Activated CD4-positive, alpha-beta T cell treated with anti-CD3 and anti-CD28 coated beads for 36 hours (primary cell): Measurements from ENCODE around the gene PKLR. TPM values are rescaled to one million over a fixed set of nuclear protein-coding genes. Genes with fewer than 3 reads are reported as not detected.

ENCODE experiments used
- ATAC-seq: fragments of 200-7000 bp; cut with Tn5 transposase; one replicate; pipeline ENCODE4 v1.10.0; 2021; ENCODE audit warnings: mild to moderate bottlenecking, moderate library complexity
- CTCF ChIA-PET: fragments of 350-600 bp; sonication (Branson Sonifier 250); formaldehyde crosslinking; loops from one replicate; lab custom pipeline; 2021; ENCODE audit warnings: antibody characterized with exemption; lab: Charles Lee
- POLR2A ChIA-PET: fragments of 350-600 bp; sonication (Branson Sonifier 250); formaldehyde crosslinking; loops from one replicate; lab custom pipeline; 2021; ENCODE audit warnings: antibody characterized with exemption, inconsistent platforms; lab: Charles Lee
- DNase-seq: peaks from one replicate; pipeline ENCODE4 v3.0.0-alpha.2; 2020
- H3K27ac Mint-ChIP-seq: one replicate; pipeline ENCODE4 v1.8.0; 2021; ENCODE audit warnings: mixed read lengths
- H3K27me3 Mint-ChIP-seq: one replicate; pipeline ENCODE4 v1.8.0; 2021; ENCODE audit warnings: mixed read lengths
- H3K36me3 Mint-ChIP-seq: one replicate; pipeline ENCODE4 v1.8.0; 2021; ENCODE audit warnings: low read depth, mixed read lengths
- H3K4me1 Mint-ChIP-seq: one replicate; pipeline ENCODE4 v1.8.0; 2021; ENCODE audit warnings: mixed read lengths
- H3K4me3 Mint-ChIP-seq: one replicate; pipeline ENCODE4 v1.8.0; 2021; ENCODE audit warnings: mild to moderate bottlenecking, moderate library complexity, mixed read lengths
- H3K9me3 Mint-ChIP-seq: one replicate; pipeline ENCODE4 v1.8.0; 2021; ENCODE audit warnings: low read depth, mixed read lengths
- intact Hi-C, 2 experiments: fragments of 100-400 bp; cut with DNase I in 1 of 2; cut with micrococcal nuclease in 1 of 2; formaldehyde crosslinking; loops; one replicate each; pipeline versions ENCODE4 v1.14.2 to v1.15.1; 2022 to 2024; cut with DNase I, micrococcal nuclease
- total RNA-seq, 2 experiments: library from RNA; stranded (reverse); gene quantifications; one replicate each; pipeline ENCODE4 v1.2.3, GENCODE V29; 2021

PKLR gene
- total RNA-seq, 2 experiments from 2014 or later: not detected

GRCh38 chr1:155256058-155256852 is 45.0 kb downstream of the PKLR start:
- no peaks in the 10 kb centered on the region for H3K9me3 Mint-ChIP-seq
- DNase-seq (no peak), ATAC-seq (no peak)
- H3K27me3 Mint-ChIP-seq: no peaks in the 10 kb centered on the region
- H3K4me1 Mint-ChIP-seq: peaks cover 34% of the 10 kb centered on the region
- peak overlapping the region; percentile 76 for H3K27ac Mint-ChIP-seq
- intact Hi-C loops: no loop called here
- CTCF ChIA-PET: interaction anchor here (0.7 to 1.1 kb wide), 2 partner anchors 31 to 331 kb away, joined by 3 read pairs; no protein-coding TSS in a partner anchor
- H3K4me3 Mint-ChIP-seq: peak overlapping the region; percentile 73
- POLR2A ChIA-PET: interaction anchor here (1.3 kb wide), 2 partner anchors 16 to 17 kb away, joined by 3 read pairs; partner anchors contain the start of gene CLK2
- H3K36me3 Mint-ChIP-seq: peaks cover 33% of the 10 kb centered on the region

GRCh38 chr1:155255243-155256007 is 45.8 kb downstream of the PKLR start, which contains the start of gene ENTREP3:
Gene ENTREP3 (minus strand): TSS chr1:155255483. CDS start chr1:155254877, 606 bp downstream.
- H3K36me3 Mint-ChIP-seq: peaks cover 30% of the 10 kb centered on the region
- H3K9me3 Mint-ChIP-seq: no peaks in the 10 kb centered on the region
- DNase-seq: peak; percentile 90
- intact Hi-C loops: loop anchor here in 1 of 2 experiments (1.0 kb wide), 4 partner anchors 18 to 69 kb away; partner anchors contain the start of genes CLK2, FDPS and HCN3
- peak within 1 kb of the TSS; percentile 76 for H3K27ac Mint-ChIP-seq
- ChIA-PET POLR2A (interaction anchor here (0.6 to 1.3 kb wide), 4 partner anchors 15 to 100 kb away, joined by 3 read pairs; partner anchors contain the start of gene CLK2), CTCF (interaction anchor here (0.9 to 1.1 kb wide), 3 partner anchors 30 to 210 kb away, joined by 3 to 4 read pairs (median 3); no protein-coding TSS in a partner anchor)
- H3K4me3 Mint-ChIP-seq: peak within 1 kb of the TSS; percentile 73
- no peaks in the 10 kb centered on the region for H3K27me3 Mint-ChIP-seq
- H3K4me1 Mint-ChIP-seq: peaks cover 31% of the 10 kb centered on the region
- peak; percentile 82 for ATAC-seq

- CTCF ChIA-PET: interaction anchor here (0.9 to 1.1 kb wide), 3 partner anchors 29 to 210 kb away, joined by 3 to 4 read pairs (median 3); no protein-coding TSS in a partner anchor
- Mint-ChIP-seq H3K27ac (peak overlapping the region; percentile 64), H3K36me3 (peaks cover 24% of the 10 kb centered on the region), H3K4me1 (peaks cover 26% of the 10 kb centered on the region), H3K4me3 (peak overlapping the region; percentile 73), H3K9me3 (no peaks in the 10 kb centered on the region), H3K27me3 (no peaks in the 10 kb centered on the region)
- POLR2A ChIA-PET: interaction anchor here (0.6 to 1.3 kb wide), 2 partner anchors 15 to 100 kb away, joined by 3 read pairs; no protein-coding TSS in a partner anchor
- intact Hi-C loops: loop anchor here in 1 of 2 experiments (1.0 kb wide), 4 partner anchors 19 to 70 kb away; partner anchors contain the start of genes CLK2, FDPS and HCN3
- ATAC-seq (no peak), DNase-seq (no peak)
Observed at GRCh38 chr1:155254714-155255242, 46.5 kb downstream of the PKLR start.

GRCh38 chr1:155254228-155254713 is 47.0 kb downstream of the PKLR start:
- ATAC-seq (no peak), DNase-seq (no peak)
- ChIA-PET POLR2A (no interaction called here), CTCF (no interaction called here)
- Mint-ChIP-seq H3K27ac (peak overlapping the region; percentile 64), H3K4me1 (peaks cover 26% of the 10 kb centered on the region), H3K9me3 (no peaks in the 10 kb centered on the region), H3K27me3 (no peaks in the 10 kb centered on the region), H3K4me3 (peak overlapping the region; percentile 73), H3K36me3 (peaks cover 22% of the 10 kb centered on the region)
- intact Hi-C loops: no loop called here

DNA sequence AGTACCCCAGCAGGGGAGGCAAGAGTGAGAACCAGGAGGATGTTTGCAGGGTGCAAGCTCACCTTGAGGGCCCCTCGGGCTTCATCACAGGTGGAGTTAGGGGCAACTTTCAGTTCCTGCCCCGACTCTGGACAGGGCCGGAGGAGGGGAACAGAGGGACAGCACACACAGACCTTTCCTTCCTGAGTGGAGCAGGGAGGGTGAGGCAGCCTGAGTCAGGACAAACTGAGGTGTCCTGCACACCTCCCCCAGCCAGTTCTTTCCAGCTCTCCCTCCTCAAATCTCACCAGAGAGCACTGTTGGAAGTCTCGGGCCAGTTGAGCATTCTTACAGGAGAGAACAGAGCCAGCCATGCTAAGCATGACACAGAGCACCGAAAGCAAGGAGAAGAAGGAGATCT is 47.4 kb downstream of the PKLR start:
- Mint-ChIP-seq H3K4me1 (peaks cover 26% of the 10 kb centered on the region), H3K36me3 (peaks cover 22% of the 10 kb centered on the region), H3K4me3 (peak overlapping the region; percentile 73), H3K27me3 (no peaks in the 10 kb centered on the region), H3K27ac (no peak overlapping the region), H3K9me3 (no peaks in the 10 kb centered on the region)
- ChIA-PET CTCF (interaction anchor here (1.6 kb wide), 1 partner anchor 64 kb away, joined by 3 read pairs; no protein-coding TSS in a partner anchor), POLR2A (no interaction called here)
- intact Hi-C loops: no loop called here
- DNase-seq (no peak), ATAC-seq (no peak)

DNA sequence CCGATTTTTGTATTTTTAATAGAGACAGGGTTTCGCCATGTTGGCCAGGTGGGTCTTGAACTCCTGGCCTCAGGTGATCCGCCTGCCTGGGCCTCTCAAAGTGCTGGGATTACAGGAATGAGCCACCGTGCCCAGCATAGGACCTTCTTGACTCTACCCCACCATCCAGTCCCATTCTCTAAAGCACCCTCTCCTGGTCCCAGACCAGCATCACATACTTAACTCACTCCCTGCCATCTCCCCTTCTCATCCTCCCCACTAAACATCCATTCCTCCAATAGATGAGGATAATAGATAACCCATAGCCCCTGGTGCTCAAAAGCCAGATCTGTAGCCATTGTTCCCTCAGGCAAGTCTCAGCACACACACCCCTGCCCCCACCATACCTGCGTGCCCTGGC is 48.0 kb downstream of the PKLR start:
- intact Hi-C loops: no loop called here
- ChIA-PET POLR2A (no interaction called here), CTCF (interaction anchor here (1.6 kb wide), 1 partner anchor 65 kb away, joined by 3 read pairs; no protein-coding TSS in a partner anchor)
- H3K4me3 Mint-ChIP-seq: peak overlapping the region; percentile 73
- H3K9me3 Mint-ChIP-seq: no peaks in the 10 kb centered on the region
- H3K27ac Mint-ChIP-seq: peak overlapping the region; percentile 7
- H3K36me3 Mint-ChIP-seq: peaks cover 17% of the 10 kb centered on the region
- ATAC-seq: no peak
- DNase-seq: no peak
- H3K27me3 Mint-ChIP-seq: no peaks in the 10 kb centered on the region
- H3K4me1 Mint-ChIP-seq: peaks cover 26% of the 10 kb centered on the region

DNA sequence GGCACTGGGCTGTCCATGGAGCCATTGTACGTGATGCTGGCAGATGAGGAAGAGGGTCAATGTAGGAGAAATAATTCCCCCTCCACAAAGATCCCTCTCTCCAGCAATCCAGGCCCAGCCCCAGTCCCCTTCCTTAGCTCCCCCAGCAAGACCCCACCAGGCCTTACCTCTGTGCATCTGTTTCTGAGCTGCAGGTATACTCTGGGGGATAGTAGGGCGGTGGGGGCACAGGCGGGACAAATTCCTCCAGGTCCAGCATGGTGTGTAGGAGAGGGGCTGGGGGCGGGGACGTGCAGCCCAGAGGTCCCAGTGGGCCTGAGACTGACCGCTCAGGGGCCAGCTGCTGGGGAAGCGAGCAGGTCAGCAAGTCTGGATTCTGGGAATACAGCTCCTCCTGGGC is 49.7 kb downstream of the PKLR start:
- H3K4me1 Mint-ChIP-seq: peaks cover 26% of the 10 kb centered on the region
- POLR2A ChIA-PET: interaction anchor here (0.9 to 2.6 kb wide), 4 partner anchors 8 to 314 kb away, joined by 3 to 7 read pairs (median 4); partner anchors contain the start of gene CLK2
- CTCF ChIA-PET: interaction anchor here (0.5 to 3.5 kb wide), 40 partner anchors 8 to 686 kb away, joined by 3 to 79 read pairs (median 5); partner anchors contain the start of genes CLK2, FDPS, KRTCAP2 and MTX1
- H3K27me3 Mint-ChIP-seq: no peaks in the 10 kb centered on the region
- no peak overlapping the region for H3K27ac Mint-ChIP-seq
- no peak overlapping the region for H3K4me3 Mint-ChIP-seq
- peaks cover 6% of the 10 kb centered on the region for H3K36me3 Mint-ChIP-seq
- ATAC-seq: no peak
- H3K9me3 Mint-ChIP-seq: no peaks in the 10 kb centered on the region
- no peak for DNase-seq
- intact Hi-C loops: no loop called here

DNA sequence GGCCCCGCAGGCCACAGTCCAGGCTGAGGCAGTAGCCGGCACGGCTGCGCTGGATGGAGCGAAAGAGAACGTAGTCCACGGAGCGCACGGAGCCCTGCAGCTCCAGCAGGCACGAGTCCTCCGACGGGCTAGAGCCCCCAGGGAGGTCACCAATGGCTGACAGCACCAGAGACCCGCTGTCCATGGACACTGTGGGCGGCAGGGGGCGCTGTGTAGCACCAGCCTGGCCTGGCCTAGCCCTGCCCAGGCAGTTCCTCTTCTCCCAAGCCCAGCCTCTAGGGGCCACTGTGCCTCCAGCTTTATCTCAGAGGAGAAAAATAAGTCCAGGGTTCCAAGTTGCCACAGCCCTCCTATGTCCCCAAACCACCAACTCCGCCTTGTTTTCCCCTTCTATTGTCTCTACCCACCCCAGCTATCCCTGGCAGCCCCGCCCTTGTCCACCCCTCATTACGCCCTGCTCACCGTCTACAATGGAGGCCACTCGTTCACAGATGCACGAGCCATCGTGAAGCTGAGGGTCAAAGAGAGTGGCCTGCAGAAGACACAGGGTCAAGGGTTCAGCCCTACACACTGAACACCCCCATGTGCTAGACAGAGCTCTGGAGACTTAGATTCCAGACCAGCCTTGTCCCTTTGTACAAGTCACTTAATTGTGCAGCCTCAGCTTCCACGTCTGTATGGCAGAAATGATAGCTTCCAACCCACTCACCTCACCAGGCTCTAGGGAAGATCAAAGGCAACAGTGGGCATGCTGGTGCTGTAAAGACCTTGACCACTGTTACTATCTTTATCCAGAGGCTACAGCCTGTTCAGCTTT is 50.4 kb downstream of the PKLR start:
- Mint-ChIP-seq H3K27ac (peak overlapping the region; percentile 31), H3K9me3 (no peaks in the 10 kb centered on the region), H3K27me3 (no peaks in the 10 kb centered on the region), H3K4me1 (peaks cover 25% of the 10 kb centered on the region), H3K4me3 (peak overlapping the region; percentile 38), H3K36me3 (peaks cover 4% of the 10 kb centered on the region)
- CTCF ChIA-PET: interaction anchor here (0.6 to 3.5 kb wide), 54 partner anchors 9 to 687 kb away, joined by 3 to 79 read pairs (median 4); partner anchors contain the start of genes CLK2, FDPS, KRTCAP2 and MTX1
- POLR2A ChIA-PET: interaction anchor here (0.6 to 2.6 kb wide), 6 partner anchors 9 to 1036 kb away, joined by 3 to 7 read pairs (median 4); partner anchors contain the start of gene CLK2
- intact Hi-C loops: loop anchor here (1.0 kb wide), 5 partner anchors 26 to 341 kb away; partner anchors contain the start of genes FDPS (in 1 of the 2) and HCN3 (in 1 of the 2)
- DNase-seq: peak; percentile 99
- ATAC-seq: peak; percentile 96

DNA sequence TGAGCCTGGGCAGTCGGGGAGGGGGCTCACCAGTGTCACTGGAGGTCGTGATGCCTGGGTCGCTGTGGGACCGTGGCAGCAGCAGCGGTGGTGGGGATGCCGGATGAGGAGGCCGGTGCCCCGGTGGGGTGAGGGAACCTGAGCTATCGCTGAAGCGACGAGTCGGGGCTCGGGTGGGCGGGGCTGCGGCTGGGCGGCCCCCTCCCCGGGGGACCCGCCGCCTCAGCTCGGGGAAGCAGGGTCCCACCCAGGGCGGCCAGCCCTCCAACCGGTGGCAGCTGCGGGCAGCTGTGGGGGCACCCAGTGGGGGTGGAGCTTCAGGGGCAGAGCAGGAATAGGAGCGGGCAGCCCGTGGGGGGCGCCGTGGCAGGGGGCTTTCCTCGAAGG is 51.0 kb downstream of the PKLR start:
- peak overlapping the region; percentile 31 for H3K27ac Mint-ChIP-seq
- peak; percentile 1 for ATAC-seq
- no peaks in the 10 kb centered on the region for H3K9me3 Mint-ChIP-seq
- H3K4me1 Mint-ChIP-seq: peaks cover 24% of the 10 kb centered on the region
- CTCF ChIA-PET: interaction anchor here (0.7 to 3.5 kb wide), 31 partner anchors 9 to 494 kb away, joined by 3 to 79 read pairs (median 5); partner anchors contain the start of genes CLK2, FDPS, KRTCAP2 and MTX1
- H3K36me3 Mint-ChIP-seq: peaks cover 7% of the 10 kb centered on the region
- peak overlapping the region; percentile 38 for H3K4me3 Mint-ChIP-seq
- DNase-seq: peak; percentile 26
- POLR2A ChIA-PET: interaction anchor here (0.6 to 2.6 kb wide), 6 partner anchors 10 to 1035 kb away, joined by 3 to 7 read pairs (median 4); partner anchors contain the start of genes CLK2 and SCAMP3
- intact Hi-C loops: loop anchor here (1.0 kb wide), 5 partner anchors 27 to 342 kb away; partner anchors contain the start of genes FDPS (in 1 of the 2) and HCN3 (in 1 of the 2)
- H3K27me3 Mint-ChIP-seq: no peaks in the 10 kb centered on the region
